Neural progenitor cell (in vitro differentiated cells): ENCODE data around the gene ARHGAP42. TPM values are rescaled to one million over a fixed set of nuclear protein-coding genes. Genes with fewer than 3 reads are reported as not detected.

Source experiments
- DNase-seq: peaks from one replicate; pipeline ENCODE4 v3.0.0-alpha.2; 2016; ENCODE audit warnings: low spot score
- H2AFZ ChIP-seq: fragments of 200-600 bp; sonication (generic); replicated peaks from 2 replicates; pipeline ENCODE4 v1.6.1; 2016; ENCODE audit warnings: antibody characterized with exemption
- H3F3A ChIP-seq: fragments of 200-600 bp; sonication (generic); 2 replicates; pipeline ENCODE4 v1.6.1; 2016; ENCODE audit warnings: antibody characterized with exemption, low read depth
- H3K27ac ChIP-seq: fragments of 200-600 bp; sonication (generic); 2 replicates; pipeline ENCODE4 v1.5.1; 2016; ENCODE audit warnings: mild to moderate bottlenecking
- H3K27me3 ChIP-seq: fragments of 200-600 bp; sonication (generic); 2 replicates; pipeline ENCODE4 v1.6.1; 2016; ENCODE audit warnings: mild to moderate bottlenecking, moderate library complexity
- H3K36me3 ChIP-seq: fragments of 200-600 bp; sonication (generic); 2 replicates; pipeline ENCODE4 v1.5.1; 2016
- H3K4me1 ChIP-seq: fragments of 200-600 bp; sonication (generic); 2 replicates; pipeline ENCODE4 v1.6.1; 2016; ENCODE audit warnings: mixed run types
- H3K4me2 ChIP-seq: fragments of 200-600 bp; sonication (generic); 2 replicates; pipeline ENCODE4 v1.6.1; 2016
- H3K4me3 ChIP-seq: fragments of 200-600 bp; sonication (generic); 2 replicates; pipeline ENCODE4 v1.5.1; 2016
- H3K79me2 ChIP-seq: fragments of 200-600 bp; sonication (generic); 2 replicates; pipeline ENCODE4 v1.6.1; 2016; ENCODE audit warnings: low read depth
- H3K9ac ChIP-seq: fragments of 200-600 bp; sonication (generic); 2 replicates; pipeline ENCODE4 v1.6.1; 2016
- H3K9me3 ChIP-seq: fragments of 200-600 bp; sonication (generic); 2 replicates; pipeline ENCODE4 v1.5.1; 2016; ENCODE audit warnings: low read depth
- H4K20me1 ChIP-seq: fragments of 200-600 bp; sonication (generic); 2 replicates; pipeline ENCODE4 v1.6.1; 2016; ENCODE audit warnings: low read depth
- H3K27ac Mint-ChIP-seq: 3 replicates; pipeline ENCODE4 v1.8.0; 2021; ENCODE audit warnings: mixed read lengths
- H3K27me3 Mint-ChIP-seq: 2 replicates; pipeline ENCODE4 v1.8.0; 2022; ENCODE audit warnings: low read depth, mild to moderate bottlenecking, inconsistent platforms, moderate library complexity, mixed read lengths; ENCODE audit not compliant: insufficient read depth
- H3K36me3 Mint-ChIP-seq: 3 replicates; pipeline ENCODE4 v1.8.0; 2021; ENCODE audit warnings: mixed read lengths
- H3K4me1 Mint-ChIP-seq: 3 replicates; pipeline ENCODE4 v1.8.0; 2021; ENCODE audit warnings: mixed read lengths
- H3K4me3 Mint-ChIP-seq: 3 replicates; pipeline ENCODE4 v1.8.0; 2021; ENCODE audit warnings: mild to moderate bottlenecking, moderate library complexity, mixed read lengths
- H3K9me3 Mint-ChIP-seq: 3 replicates; pipeline ENCODE4 v1.8.0; 2020; ENCODE audit warnings: mixed read lengths
- EZH2 ChIP-seq: fragments of 200-600 bp; sonication (generic); IDR thresholded peaks from 2 replicates; pipeline ENCODE4 v1.6.1; 2017; ENCODE audit warnings: antibody characterized with exemption, mild to moderate bottlenecking, moderate library complexity
- EZH2phosphoT487 ChIP-seq: fragments of 200-600 bp; sonication (generic); IDR thresholded peaks from 2 replicates; pipeline ENCODE4 v1.6.1; 2017; ENCODE audit warnings: antibody characterized with exemption
- total RNA-seq: library from RNA; depleted of rRNA; stranded (reverse); fragments of >200 nt; gene quantifications from 2 replicates; pipeline ENCODE4 v1.2.3, GENCODE V29; 2015; ENCODE audit warnings: low replicate concordance
- TF ChIP-seq, protein P1 (sequence below): fragments of 200-600 bp; sonication (generic); IDR thresholded peaks from 2 replicates; pipeline ENCODE4 v1.5.1; 2017; ENCODE audit warnings: antibody characterized with exemption, mild to moderate bottlenecking

Gene ARHGAP42
- total RNA-seq, 1 donor from 2014 or later: 31.0 TPM

DNA sequence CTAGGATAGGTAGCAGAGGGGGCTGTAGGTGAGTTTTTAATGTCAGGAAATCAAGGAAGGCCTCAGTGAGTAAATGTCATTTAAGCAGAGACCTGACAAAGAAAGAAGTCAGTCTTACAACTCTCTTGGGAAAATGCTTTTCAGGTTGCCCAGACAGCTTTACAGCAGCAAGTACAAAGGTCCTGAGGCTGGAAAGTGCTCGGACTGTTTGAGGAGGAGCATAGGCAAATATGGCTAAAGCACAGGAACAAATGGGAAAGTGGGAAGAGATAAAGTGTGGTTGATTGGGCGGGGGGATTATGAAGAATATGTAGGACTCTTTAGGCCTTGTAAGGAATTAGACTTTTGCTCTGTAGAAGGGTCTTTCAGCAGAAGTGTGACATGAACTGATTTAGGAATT is 125.4 kb downstream of the ARHGAP42 start:
- Mint-ChIP-seq H3K27ac (no peak overlapping the region), H3K9me3 (no peaks in the 10 kb centered on the region), H3K36me3 (no peaks in the 10 kb centered on the region), H3K27me3 (no peaks in the 10 kb centered on the region), H3K4me1 (peaks cover 4% of the 10 kb centered on the region), H3K4me3 (no peak overlapping the region)
- Histone ChIP-seq H2AFZ (no peak overlapping the region), H3K36me3 (no peaks in the 10 kb centered on the region), H3K9me3 (no peaks in the 10 kb centered on the region), H3K27ac (no peak overlapping the region), H3K4me1 (peaks cover 11% of the 10 kb centered on the region), H3K27me3 (no peaks in the 10 kb centered on the region), H4K20me1 (no peaks in the 10 kb centered on the region), H3K4me2 (no peak overlapping the region), H3K79me2 (no peaks in the 10 kb centered on the region), H3F3A (no peaks in the 10 kb centered on the region), H3K4me3 (no peak overlapping the region), H3K9ac (no peak overlapping the region)
- TF ChIP-seq EZH2phosphoT487 (no peak), EZH2 (no peak)
- TF ChIP-seq, protein P1, sequence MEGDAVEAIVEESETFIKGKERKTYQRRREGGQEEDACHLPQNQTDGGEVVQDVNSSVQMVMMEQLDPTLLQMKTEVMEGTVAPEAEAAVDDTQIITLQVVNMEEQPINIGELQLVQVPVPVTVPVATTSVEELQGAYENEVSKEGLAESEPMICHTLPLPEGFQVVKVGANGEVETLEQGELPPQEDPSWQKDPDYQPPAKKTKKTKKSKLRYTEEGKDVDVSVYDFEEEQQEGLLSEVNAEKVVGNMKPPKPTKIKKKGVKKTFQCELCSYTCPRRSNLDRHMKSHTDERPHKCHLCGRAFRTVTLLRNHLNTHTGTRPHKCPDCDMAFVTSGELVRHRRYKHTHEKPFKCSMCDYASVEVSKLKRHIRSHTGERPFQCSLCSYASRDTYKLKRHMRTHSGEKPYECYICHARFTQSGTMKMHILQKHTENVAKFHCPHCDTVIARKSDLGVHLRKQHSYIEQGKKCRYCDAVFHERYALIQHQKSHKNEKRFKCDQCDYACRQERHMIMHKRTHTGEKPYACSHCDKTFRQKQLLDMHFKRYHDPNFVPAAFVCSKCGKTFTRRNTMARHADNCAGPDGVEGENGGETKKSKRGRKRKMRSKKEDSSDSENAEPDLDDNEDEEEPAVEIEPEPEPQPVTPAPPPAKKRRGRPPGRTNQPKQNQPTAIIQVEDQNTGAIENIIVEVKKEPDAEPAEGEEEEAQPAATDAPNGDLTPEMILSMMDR: no peak
- no peak for DNase-seq

DNA sequence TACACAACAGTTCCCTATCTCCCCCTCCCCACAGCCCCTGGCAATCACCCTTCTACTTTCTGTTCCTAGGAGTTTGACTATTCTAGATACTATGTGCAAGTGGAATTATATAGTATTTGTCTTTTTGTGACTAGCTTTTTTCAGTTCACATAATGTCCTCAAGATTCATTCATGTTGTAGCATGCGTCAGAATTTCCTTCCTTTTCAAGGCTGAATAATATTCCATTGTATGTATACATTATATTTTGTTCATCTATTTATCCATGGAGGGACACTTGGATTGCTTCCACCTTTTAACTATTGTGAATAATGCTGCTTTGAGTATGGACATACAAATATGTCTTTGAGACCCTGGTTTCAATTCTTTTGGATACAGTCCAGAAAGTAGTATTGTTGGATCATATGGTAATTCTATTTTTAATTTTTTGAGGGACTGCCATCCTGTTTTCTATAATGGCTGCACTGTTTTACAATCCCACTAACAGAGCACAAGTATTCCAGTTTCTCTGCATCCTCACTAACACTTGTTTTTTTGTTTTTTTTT is 128.8 kb downstream of the ARHGAP42 start:
- DNase-seq: no peak
- TF ChIP-seq, protein P1: no peak
- TF ChIP-seq EZH2phosphoT487 (no peak), EZH2 (no peak)
- Mint-ChIP-seq H3K27me3 (no peaks in the 10 kb centered on the region), H3K9me3 (no peaks in the 10 kb centered on the region), H3K4me1 (peaks cover 1% of the 10 kb centered on the region), H3K4me3 (no peak overlapping the region), H3K36me3 (no peaks in the 10 kb centered on the region), H3K27ac (no peak overlapping the region)
- Histone ChIP-seq H3K36me3 (no peaks in the 10 kb centered on the region), H3K79me2 (no peaks in the 10 kb centered on the region), H3K4me3 (no peak overlapping the region), H3F3A (peaks cover 7% of the 10 kb centered on the region), H3K9ac (no peak overlapping the region), H3K9me3 (no peaks in the 10 kb centered on the region), H3K4me1 (peaks cover 8% of the 10 kb centered on the region), H3K4me2 (no peak overlapping the region), H4K20me1 (no peaks in the 10 kb centered on the region), H3K27ac (no peak overlapping the region), H2AFZ (no peak overlapping the region), H3K27me3 (no peaks in the 10 kb centered on the region)

DNA sequence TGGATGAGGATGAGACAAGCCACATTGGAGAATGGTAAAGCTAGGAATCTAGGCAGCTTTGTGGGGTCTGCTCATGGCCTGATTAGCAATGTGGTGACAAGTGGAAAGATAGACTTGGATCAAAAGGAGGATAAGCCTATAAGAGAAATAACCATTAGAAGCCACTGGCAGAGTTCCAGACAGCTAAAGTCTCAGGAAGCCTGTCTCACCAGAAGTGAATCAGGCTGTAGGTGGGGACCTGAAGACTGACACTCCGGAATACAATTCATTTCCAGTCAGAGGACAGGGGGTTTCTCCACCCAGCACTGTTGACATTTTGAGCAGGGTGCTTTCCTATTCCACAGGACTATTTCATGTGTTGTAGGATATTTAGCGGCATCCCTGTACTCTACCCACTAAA is 129.7 kb downstream of the ARHGAP42 start:
- Histone ChIP-seq H3K79me2 (no peaks in the 10 kb centered on the region), H2AFZ (no peak overlapping the region), H3K9me3 (no peaks in the 10 kb centered on the region), H3F3A (peaks cover 17% of the 10 kb centered on the region), H3K4me2 (no peak overlapping the region), H3K9ac (no peak overlapping the region), H3K36me3 (no peaks in the 10 kb centered on the region), H3K27ac (no peak overlapping the region), H3K4me3 (no peak overlapping the region), H3K4me1 (peaks cover 18% of the 10 kb centered on the region), H3K27me3 (no peaks in the 10 kb centered on the region), H4K20me1 (peaks cover 3% of the 10 kb centered on the region)
- Mint-ChIP-seq H3K27me3 (no peaks in the 10 kb centered on the region), H3K27ac (no peak overlapping the region), H3K4me1 (peaks cover 11% of the 10 kb centered on the region), H3K4me3 (no peak overlapping the region), H3K36me3 (no peaks in the 10 kb centered on the region), H3K9me3 (no peaks in the 10 kb centered on the region)
- DNase-seq: no peak
- TF ChIP-seq EZH2phosphoT487 (no peak), EZH2 (no peak)
- TF ChIP-seq, protein P1: no peak
